ENCODE results near the gene ADNP2. TPM values are rescaled to one million over a fixed set of nuclear protein-coding genes. Genes with fewer than 3 reads are reported as not detected.

The ADNP2 gene
- total RNA-seq, 1 experiment from 2014 or later: 23.2 TPM

- intact Hi-C loops (cut with micrococcal nuclease): no loop called here
- H3K9ac ChIP-seq (ENCODE audit: low read length): no peak overlapping the region
- no peaks in the 10 kb centered on the region for H3K9me2 ChIP-seq (replicated peaks; ENCODE audit: low read length)
- POLR2A ChIA-PET (ENCODE audit: unreplicated experiment): no interaction called here
- H3F3A ChIP-seq (ENCODE audit: low read length, unreplicated experiment): no peaks in the 10 kb centered on the region
- no peaks in the 10 kb centered on the region for H3K4me1 ChIP-seq (ENCODE audit: insufficient read depth, low read length)
- H3K79me2 ChIP-seq (ENCODE audit: low read length): no peaks in the 10 kb centered on the region
- CTCF ChIA-PET: no interaction called here
- H3K4me3 ChIP-seq (ENCODE audit: low read length): no peak overlapping the region
- H3K9me3 ChIP-seq (ENCODE audit: low read length): no peaks in the 10 kb centered on the region
- no peaks in the 10 kb centered on the region for H3K36me3 ChIP-seq (ENCODE audit: low read depth, low read length)
- H3K27ac ChIP-seq (ENCODE audit: low read length): no peak overlapping the region
- H3K27me3 ChIP-seq (ENCODE audit: low read length): no peaks in the 10 kb centered on the region
- H2AFZ ChIP-seq (ENCODE audit: low read length): no peak overlapping the region
- DNase-seq: no peak
- no TSS peak for BruUV-seq (replicated peaks)
- H3K4me2 ChIP-seq (ENCODE audit: low read length): no peak overlapping the region
- ATAC-seq: no peak
- no peaks in the 10 kb centered on the region for H4K20me1 ChIP-seq (ENCODE audit: low read length)
- no peak for TF ChIP-seq EZH2 (IDR thresholded peaks at IDR 0.05; ENCODE audit: low read length, unreplicated experiment)
- TF ChIP-seq EZH2phosphoT487 (IDR thresholded peaks at IDR 0.05; ENCODE audit: borderline replicate concordance, low read length): no peak
- TF ChIP-seq, protein P1, sequence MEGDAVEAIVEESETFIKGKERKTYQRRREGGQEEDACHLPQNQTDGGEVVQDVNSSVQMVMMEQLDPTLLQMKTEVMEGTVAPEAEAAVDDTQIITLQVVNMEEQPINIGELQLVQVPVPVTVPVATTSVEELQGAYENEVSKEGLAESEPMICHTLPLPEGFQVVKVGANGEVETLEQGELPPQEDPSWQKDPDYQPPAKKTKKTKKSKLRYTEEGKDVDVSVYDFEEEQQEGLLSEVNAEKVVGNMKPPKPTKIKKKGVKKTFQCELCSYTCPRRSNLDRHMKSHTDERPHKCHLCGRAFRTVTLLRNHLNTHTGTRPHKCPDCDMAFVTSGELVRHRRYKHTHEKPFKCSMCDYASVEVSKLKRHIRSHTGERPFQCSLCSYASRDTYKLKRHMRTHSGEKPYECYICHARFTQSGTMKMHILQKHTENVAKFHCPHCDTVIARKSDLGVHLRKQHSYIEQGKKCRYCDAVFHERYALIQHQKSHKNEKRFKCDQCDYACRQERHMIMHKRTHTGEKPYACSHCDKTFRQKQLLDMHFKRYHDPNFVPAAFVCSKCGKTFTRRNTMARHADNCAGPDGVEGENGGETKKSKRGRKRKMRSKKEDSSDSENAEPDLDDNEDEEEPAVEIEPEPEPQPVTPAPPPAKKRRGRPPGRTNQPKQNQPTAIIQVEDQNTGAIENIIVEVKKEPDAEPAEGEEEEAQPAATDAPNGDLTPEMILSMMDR (conservative IDR thresholded peaks at IDR 0.05; ENCODE audit: low read depth, low read length): no peak
These were observed 74.4 kb downstream of the ADNP2 start for GRCh38 chr18:80183273-80184050.

- Histone ChIP-seq H3K4me1 (ENCODE audit: insufficient read depth, low read length) (no peaks in the 10 kb centered on the region), H3K9ac (ENCODE audit: low read length) (no peak overlapping the region), H2AFZ (ENCODE audit: low read length) (no peak overlapping the region), H3K4me3 (ENCODE audit: low read length) (no peak overlapping the region), H3F3A (ENCODE audit: low read length, unreplicated experiment) (no peaks in the 10 kb centered on the region), H3K9me2 (replicated peaks; ENCODE audit: low read length) (no peaks in the 10 kb centered on the region), H3K27me3 (ENCODE audit: low read length) (no peaks in the 10 kb centered on the region), H3K9me3 (ENCODE audit: low read length) (no peaks in the 10 kb centered on the region), H3K27ac (ENCODE audit: low read length) (no peak overlapping the region), H4K20me1 (ENCODE audit: low read length) (no peaks in the 10 kb centered on the region), H3K36me3 (ENCODE audit: low read depth, low read length) (no peaks in the 10 kb centered on the region), H3K79me2 (ENCODE audit: low read length) (no peaks in the 10 kb centered on the region), H3K4me2 (ENCODE audit: low read length) (no peak overlapping the region)
- ChIA-PET POLR2A (ENCODE audit: unreplicated experiment) (no interaction called here), CTCF (no interaction called here)
- no TSS peak for BruUV-seq (replicated peaks)
- ATAC-seq (no peak), DNase-seq (no peak)
- no peak for TF ChIP-seq EZH2 (IDR thresholded peaks at IDR 0.05; ENCODE audit: low read length, unreplicated experiment)
- TF ChIP-seq, protein P1 (conservative IDR thresholded peaks at IDR 0.05; ENCODE audit: low read depth, low read length): no peak
- no peak for TF ChIP-seq EZH2phosphoT487 (IDR thresholded peaks at IDR 0.05; ENCODE audit: borderline replicate concordance, low read length)
- intact Hi-C loops (cut with micrococcal nuclease): no loop called here
These were observed 75.2 kb downstream of the ADNP2 start for GRCh38 chr18:80184243-80184772.

DNA sequence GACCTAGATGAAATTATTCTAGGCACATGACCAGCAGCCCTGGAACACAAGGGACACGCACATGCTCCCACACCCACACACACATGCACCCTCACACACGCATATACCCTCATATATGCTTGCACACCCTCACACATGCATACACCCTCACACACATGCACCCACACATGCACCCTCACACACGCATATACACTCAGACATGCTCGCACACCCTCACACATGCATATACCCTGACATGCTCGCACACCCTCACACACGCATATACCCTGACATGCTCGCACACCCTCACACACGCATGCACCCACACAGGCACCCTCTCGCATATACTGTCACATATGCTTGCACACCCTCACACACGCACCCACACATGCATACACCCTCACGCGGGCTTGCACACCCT, 76.5 kb downstream of the ADNP2 start:
- POLR2A ChIA-PET (ENCODE audit: unreplicated experiment): no interaction called here
- DNase-seq (no peak), ATAC-seq (no peak)
- no peaks in the 10 kb centered on the region for H3K36me3 ChIP-seq (ENCODE audit: low read depth, low read length)
- H3K9ac ChIP-seq (ENCODE audit: low read length): no peak overlapping the region
- no peak overlapping the region for H3K4me3 ChIP-seq (ENCODE audit: low read length)
- no peak overlapping the region for H3K27ac ChIP-seq (ENCODE audit: low read length)
- H3K27me3 ChIP-seq (ENCODE audit: low read length): no peaks in the 10 kb centered on the region
- no peaks in the 10 kb centered on the region for H3K9me2 ChIP-seq (replicated peaks; ENCODE audit: low read length)
- H3F3A ChIP-seq (ENCODE audit: low read length, unreplicated experiment): no peaks in the 10 kb centered on the region
- H3K9me3 ChIP-seq (ENCODE audit: low read length): no peaks in the 10 kb centered on the region
- TF ChIP-seq EZH2 (IDR thresholded peaks at IDR 0.05; ENCODE audit: low read length, unreplicated experiment): no peak
- H3K4me2 ChIP-seq (ENCODE audit: low read length): no peak overlapping the region
- no TSS peak for BruUV-seq (replicated peaks)
- CTCF ChIA-PET: no interaction called here
- no peaks in the 10 kb centered on the region for H3K79me2 ChIP-seq (ENCODE audit: low read length)
- H3K4me1 ChIP-seq (ENCODE audit: insufficient read depth, low read length): no peaks in the 10 kb centered on the region
- H2AFZ ChIP-seq (ENCODE audit: low read length): no peak overlapping the region
- intact Hi-C loops (cut with micrococcal nuclease): no loop called here
- H4K20me1 ChIP-seq (ENCODE audit: low read length): no peaks in the 10 kb centered on the region
